HG02938 (cell line): ENCODE results near the gene TRPV3.
"Not testable (repeated sequence)": the region's sequence is repeated elsewhere in the genome, so short reads cannot be mapped to it uniquely, and the experiment has no call there.

Source experiments
- ATAC-seq: cut with Tn5 transposase; IDR thresholded peaks from one replicate; pipeline ENCODE4 v1.9.1; 2021; ENCODE audit warnings: mild to moderate bottlenecking, moderate library complexity; ENCODE audit not compliant: unreplicated experiment

TRPV3 gene

DNA sequence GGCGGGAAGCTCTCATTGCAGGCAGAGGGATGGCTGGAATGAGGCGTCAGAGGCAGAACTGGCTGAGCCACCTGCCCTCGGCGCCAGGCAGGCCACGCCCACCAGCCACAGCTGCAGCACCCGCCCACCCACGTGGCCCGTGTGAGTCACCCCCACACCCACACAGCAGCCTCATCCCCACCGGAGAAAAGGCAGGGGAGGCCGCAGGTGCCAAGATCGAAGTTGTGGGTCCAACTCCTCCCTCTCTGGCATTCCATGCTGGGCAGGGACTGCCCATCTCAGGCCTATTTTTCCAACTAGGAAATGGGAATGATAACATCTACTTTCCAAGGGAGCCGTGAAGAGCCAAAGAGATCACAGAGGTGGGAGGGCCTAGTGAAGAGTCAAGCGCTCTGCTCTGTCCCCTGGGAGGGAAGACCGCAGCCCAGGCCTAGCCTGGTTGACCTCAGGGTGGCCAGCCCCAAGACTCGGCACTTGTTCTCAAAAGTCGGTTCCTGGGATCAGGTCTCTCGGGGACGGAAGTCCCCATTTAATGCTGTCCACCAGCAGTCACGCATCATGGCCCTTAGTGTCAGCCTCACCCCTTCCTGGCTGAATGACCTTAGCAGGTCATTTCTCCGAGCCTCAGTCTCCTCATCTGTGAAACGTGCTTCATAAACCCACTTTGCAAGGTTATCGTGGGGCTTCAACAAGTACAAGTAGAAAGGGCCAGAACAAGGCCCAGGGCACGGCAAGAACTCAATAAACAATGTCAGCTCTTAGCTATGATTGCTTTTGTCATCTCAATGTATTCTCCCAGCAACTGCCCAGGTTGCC, at the start of gene TRPV3:
TRPV3 (minus strand) TSS at position 45 of the 816 bp plus-strand sequence. CDS start 2,962 bp downstream, outside the sequence.
- ATAC-seq: peak; percentile 30

DNA sequence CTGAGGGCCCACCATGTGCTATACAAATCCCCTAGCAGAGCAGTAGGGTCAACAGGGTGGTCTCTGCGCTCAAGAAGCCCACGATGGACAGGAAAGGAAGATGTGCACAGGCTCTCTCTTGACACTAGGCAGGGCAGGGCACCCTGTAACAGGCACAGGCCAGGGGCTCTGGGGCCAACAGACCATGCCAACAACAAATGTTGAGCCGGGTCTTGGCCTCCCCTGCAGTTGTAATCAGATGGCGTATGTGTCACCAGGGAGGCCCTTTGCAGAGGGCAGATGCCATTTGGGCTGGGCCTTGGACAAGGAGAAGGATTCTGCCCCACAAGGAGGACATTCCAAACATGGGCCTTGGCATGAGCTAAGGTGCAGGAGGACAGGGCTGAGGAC, 46.3 kb upstream of the TRPV3 start:
- ATAC-seq: no peak

DNA sequence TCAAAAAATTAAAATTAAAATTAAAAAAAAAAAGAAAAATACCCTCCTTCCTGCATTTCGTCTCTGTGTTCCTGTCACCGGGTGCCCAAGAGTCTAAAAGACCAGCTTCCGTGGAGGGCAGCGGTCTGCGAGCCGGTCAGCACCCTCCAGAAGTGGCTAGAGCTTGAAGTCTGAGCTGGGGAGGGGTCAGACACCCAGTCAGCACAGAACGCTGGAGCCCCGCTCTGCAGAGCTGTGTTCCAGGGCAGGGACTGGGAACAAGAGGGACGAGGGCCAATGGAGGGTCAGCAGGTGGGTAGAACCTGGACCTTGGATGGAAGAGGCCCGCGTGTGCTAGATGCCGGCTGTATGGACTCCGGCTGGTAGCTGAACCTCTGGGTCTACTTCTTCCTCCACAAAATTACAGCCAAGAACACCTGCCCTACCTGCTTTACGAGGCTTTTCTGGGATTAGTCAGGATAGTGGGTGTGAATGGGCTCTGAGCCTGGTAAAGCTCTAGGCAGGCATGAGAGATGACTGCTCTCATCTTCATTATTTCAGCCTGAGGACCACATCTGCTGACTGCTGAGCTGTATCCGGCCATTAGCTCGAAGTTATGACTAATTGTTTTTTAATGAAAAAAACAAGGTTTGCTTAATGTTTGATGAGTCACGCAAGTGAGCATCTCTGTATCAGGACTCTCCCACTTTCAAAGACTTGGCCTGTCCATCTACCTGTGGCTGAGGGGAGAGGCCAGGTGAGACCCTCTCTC, 45.7 kb upstream of the TRPV3 start:
- no peak for ATAC-seq

DNA sequence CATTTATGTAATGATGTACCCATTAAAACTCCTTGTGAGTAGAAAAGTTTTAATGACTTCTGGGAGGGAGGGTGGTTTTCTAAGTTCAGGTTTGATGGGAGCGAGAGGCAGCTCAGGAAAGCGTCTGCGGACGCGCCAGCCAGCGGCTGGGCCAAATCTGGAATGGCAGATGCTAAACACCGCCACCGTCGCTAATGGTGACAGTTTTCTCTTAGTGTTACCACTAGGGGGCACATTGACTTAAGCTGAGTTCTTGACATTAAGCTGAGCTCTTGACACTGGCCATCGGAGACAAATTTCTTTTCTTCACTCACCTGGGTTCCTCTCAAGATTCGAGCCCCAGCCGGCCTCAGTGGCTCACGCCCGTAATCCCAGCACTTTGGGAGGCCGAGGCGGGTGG, 44.9 kb upstream of the TRPV3 start:
- no peak for ATAC-seq

DNA sequence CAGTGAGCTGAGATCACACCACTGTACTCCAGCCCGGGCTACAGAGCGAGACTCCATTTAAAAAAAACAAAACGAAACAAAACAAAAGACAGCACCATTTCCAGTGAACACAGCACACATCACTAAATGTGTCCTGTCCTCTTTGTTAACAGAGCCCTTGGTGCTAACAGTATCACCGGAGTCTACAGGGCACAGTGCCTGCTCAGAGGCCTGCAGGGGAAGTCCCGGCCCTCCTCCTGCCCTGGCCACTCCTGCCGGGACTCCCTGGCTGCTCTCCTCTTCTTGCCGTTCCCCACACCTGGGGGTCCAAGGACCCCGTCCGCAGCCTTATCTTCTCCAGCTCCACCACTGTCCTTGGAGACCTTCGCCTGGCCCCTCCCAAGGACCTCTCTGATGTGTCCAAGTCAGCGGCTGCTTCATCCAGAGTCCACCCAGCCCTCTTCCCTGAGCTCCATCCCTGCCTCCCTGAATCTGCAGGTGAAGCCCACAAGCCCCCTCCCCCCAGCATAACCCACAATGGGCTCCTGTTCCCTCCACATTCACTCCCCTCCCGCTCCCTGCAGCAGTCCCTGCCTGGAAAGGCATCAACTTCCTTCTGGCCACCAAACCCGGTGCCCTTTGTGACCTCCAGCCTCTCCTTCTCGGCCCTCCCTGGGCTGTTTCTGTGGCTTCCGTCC, 43.1 kb upstream of the TRPV3 start:
- no peak for ATAC-seq

DNA sequence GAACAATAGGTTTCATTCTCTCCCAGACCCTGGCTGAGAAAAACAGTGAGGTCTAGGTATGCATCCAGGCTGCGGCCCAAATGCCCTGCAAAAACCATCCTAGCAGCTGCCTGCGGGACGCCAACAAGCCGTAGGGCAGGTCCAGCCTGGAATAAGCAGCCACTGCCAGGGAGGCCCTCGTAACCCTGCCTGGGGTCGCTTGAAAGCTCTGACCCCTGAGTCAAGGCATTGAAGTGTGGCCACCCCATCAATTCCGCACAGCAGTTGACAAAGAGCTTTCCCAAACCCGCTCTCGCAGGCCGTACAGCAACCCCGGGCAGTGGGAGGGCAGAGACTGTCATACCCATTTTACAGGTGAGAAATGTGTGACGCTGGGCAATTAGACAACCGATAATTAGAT, 40.5 kb upstream of the TRPV3 start:
- no peak for ATAC-seq

DNA sequence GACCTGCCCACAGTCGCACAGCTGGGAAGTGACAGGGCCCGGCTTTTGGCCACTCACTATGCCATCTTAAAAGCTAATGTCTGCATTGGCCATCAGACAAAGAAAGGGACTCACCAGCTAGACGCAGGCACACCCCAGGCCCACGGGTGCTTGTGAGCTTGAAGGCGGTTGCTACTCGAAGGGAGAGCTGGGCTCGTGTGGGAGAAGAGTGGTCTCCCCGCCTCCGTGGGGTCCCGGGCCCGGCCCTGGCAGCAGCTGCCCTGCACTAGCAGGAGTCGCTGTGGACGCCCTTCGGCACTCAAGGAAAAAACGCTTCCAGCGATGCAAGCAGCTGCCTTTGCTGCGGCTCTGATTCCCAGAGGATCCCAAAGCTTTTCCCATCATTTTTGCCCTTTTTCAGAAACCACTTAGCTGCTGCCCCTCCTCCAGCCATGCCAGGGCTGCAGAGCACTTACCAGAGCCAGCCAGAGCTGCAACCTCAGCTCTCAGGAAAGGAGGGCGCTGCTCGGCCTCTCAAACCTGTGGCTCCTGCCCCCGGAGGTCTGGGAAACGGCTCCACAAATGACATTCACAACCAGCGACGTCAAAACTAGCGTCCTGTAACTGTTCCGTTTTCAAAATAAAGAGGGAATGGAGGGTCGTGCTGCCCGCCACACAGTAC, 39.3 kb upstream of the TRPV3 start:
- no peak for ATAC-seq

DNA sequence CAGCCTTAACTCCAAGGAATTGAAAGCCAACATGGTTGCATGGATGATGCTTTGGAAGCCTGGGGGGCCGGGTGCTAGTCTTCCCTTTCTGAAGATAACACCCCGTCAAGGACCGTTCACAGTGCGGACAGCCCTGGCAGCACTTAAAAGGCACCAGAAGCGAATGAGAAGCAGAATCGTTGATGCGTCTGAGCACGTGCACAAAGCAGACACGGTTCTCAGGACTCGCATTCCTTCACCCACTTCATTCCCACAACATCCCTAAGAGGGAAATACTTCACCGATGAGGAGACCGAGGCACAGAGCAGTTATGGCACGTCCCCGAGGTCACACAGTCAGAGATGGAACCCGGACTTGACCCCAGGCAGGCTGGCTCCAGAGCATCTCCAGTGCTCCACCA, 37.4 kb upstream of the TRPV3 start:
- no peak for ATAC-seq

DNA sequence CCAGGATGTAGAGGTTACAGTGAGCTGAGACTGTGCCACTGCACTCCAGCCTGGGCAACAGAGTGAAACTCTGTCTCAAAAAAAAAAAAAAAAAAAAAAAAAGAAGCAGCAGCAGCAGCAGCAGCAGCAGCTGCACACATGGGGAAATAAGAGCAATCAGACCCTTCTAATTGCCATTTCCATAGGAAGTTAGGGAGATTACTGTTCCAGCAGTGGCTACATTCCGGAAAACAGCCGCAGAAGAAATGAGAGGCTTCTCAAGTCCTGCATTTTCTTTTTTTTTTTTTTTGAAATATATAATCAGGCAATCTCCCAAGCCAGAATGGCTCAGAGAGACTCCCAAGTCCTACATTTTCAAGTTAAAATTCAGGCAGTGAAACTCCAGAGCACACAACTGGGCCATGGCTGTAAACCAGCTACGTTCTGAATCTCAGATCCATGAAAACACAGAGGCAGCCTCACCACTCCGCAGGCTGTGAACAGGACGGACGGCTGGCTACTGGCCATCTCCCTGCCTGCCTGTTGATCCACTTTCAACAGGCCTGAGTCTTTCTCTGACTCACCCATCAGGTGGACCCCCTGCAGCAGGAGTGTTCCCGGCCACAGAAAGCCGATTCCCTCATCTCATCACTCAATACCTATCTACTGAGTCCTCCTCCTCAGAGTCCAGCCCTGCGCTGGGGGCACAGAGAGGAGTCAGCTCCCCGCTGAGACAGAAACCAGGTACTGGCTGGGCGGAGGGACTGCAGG, 36.6 kb upstream of the TRPV3 start:
- no peak for ATAC-seq

DNA sequence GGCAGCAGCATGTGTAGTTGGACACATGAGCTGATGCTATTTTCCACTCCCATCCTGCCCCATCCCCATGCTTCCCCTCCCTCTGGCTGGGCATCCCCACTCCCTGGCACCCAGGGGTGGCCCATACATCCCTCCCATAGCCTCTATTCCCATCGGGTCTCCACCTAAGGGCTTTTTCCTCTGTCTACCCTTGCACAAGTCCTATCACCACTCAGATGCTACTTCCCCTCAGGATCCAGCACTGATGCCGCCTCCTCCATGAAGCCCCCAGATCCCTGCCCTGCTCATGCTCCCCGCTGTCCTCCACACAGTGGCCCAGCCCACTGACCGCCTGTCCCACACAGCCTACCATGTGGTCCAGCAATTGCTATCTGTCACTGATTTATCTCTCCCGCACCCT, 35.8 kb upstream of the TRPV3 start:
- ATAC-seq: no peak

DNA sequence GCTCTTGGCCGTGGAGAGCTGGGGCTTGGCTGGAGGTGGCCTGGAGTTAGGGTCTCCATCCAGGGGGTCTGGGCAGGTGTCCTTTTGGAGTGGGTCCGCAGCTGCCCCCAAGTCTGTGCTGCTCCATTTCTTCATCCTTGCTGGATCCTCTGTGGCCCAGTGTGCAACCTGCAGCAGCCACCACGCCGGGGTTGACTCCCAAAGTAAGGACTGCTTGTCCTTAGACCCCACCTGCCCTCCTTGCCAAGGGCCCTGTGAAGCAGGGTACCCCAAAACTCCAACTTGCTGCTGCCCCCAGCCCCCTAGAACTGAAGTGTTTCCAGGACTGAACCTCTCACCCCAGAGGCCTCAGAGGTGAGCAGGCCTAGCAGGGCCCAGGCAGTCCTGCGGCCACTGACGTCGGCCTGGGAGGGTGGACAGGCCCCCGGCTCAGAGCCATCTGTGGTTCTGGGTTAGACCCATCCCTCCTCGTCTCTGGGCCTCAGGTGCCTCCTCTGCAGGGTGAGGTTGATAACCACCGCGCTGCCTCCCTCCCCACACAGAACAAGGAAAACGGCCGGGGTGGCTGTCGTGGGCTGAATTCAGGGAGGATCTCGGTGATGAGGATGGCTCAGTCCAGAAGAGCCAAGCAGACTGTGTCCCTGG, 34.7 kb upstream of the TRPV3 start:
- no peak for ATAC-seq

DNA sequence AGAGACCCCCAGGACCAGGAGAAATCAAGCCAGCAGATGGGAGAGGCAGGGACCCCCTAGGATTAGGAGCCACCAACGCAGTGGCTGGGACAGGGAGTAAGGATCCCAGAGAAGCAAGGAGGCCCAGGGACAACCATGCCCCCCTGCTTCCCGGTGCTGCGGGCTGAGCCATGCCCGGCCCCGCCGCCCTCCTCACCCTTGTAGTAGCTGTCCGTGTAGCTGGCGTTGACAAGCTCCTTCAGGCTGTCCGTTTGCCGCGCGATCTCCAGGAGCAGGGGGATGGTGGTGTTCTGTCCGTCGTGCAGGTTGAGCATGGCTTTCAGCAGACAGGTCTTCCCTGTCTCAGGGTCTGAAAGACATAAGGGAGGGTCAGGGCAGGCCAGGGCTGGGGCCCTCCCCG, 33.2 kb upstream of the TRPV3 start:
- ATAC-seq: no peak

DNA sequence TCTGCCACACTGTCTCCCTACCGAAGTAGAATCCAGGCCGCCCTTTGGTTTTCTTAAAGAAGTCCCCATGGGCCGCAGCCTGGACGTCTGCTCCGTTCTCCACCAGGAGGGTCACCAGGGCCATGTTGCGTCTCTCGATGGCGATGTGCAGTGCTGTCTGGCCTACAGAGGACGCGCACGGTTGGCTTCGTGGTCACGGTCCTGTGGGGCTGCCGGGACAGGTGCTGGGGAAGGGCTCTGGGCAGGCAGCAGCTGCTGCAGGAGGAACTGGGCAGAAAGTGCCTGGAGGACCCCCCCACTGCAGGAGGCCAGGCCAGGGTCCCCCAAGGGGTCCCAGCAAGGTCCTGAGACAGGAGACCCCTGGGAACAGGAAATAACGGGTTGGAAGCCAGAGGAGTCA, 32.6 kb upstream of the TRPV3 start:
- ATAC-seq: no peak

DNA sequence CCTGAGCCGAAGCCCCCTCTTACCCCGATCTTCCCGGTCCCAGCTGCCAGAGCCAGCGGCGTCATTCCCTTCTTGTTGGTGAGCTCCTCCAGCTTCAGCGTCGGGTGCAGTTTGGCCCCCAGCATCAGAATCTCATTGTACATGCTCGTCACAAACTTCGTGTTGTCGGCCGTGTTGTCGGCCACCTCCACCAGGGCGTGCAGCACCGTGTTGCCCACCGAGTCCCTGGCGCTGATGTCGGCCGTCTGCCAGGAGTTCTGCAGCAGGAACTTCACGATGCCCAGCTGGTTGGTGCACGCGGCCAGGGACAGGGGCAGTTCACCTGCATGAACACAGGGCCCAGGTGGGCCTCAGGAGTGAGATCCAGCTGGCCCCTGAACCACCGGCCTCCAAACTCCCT, 32.2 kb upstream of the TRPV3 start:
- no peak for ATAC-seq

DNA sequence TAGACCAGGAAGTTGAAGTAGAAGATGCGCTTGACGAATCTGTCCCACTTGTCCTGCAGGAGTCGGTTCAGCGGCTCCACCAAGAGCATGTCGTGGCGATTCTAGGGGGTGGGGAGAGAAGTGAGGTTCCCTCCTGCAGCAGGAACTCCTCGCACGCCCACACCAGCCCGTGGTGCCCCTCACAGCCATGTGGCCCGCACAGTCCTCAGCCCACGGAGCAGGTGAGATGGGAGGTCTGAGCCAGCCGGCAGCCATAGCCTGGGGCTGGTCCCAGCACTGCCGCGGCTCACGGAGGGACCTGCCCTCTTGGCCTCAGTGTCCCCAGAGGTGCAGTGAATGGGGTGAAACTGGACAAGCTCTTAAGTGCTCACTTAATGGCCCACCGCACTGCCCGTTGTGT, 28.2 kb upstream of the TRPV3 start:
- ATAC-seq: no peak

DNA sequence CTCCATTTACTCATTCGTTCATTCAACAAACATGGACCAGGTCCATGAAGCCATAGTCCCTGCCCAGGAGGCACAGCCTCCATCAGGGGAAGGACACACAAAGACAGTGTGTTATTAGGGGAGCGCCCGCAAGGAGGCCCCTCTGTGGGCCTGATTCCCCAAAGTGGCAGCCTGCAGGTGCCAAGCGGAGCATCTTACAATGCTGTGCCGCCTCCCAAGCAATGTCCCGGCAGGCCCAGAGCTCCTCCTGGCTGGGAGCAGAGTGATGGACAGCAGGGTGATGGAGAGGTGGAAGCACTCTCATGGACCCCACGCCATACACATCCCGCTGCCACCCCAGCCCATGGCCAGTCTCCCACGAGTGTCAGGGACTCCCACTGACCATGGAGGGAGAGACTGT, 25.8 kb upstream of the TRPV3 start:
- ATAC-seq: no peak

DNA sequence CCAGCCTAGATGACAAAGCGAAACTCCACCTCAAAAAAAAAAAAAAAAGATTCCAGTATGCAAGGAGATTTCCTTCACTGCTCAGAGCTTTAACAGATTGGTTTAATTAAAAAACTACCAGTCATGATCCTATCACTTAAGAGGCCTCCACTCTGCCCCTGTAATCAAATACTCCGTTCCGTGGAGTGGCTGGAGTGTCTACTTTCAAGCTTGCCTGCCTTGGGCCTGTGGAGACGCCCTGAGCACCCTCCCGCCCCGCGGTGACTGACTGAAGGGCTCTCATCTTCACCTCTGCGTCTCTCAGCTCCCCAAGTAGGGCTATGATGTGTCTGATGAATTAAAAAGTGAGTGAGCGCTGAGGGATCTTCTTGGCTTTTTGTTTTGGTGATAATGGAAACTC, 25.3 kb upstream of the TRPV3 start:
- no peak for ATAC-seq

DNA sequence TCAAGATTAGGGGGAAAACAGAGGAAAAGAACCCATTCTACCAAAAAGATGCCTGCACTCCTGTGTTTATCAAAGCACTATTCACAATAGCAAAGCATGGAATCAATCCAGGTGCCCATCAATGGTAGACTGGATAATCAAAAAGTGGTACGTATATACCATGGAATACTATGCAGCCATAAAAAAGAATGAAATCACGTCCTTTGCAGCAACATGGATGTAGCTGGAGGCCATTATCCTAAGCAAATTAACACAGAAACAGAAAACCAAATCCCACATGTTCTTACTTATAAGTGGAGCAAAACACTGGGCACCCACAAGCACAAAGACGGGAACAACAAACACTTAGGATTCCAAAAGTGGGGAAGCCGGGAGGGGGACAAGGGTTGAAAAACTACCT, 21.1 kb upstream of the TRPV3 start:
- not testable (repeated sequence) for ATAC-seq

DNA sequence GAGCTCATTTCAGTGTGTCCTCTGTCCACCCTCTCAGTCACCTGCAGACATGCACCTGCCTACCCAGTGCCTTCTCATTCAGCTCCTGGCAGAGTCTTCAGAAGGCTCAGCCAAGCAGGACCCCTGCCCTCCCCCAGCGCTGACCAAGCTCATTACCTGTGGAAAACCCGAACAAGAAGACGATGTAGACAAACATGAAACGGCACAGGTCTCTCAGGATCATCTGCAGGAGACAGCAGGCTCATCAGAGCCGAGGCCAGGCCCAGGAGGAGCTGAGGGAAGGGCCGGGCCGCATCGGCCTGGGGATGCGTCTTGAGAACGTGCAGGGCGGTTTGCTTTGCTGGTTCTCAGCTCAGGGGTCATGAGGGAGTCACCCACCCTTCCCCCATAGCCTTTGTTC, 19.4 kb upstream of the TRPV3 start:
- no peak for ATAC-seq

DNA sequence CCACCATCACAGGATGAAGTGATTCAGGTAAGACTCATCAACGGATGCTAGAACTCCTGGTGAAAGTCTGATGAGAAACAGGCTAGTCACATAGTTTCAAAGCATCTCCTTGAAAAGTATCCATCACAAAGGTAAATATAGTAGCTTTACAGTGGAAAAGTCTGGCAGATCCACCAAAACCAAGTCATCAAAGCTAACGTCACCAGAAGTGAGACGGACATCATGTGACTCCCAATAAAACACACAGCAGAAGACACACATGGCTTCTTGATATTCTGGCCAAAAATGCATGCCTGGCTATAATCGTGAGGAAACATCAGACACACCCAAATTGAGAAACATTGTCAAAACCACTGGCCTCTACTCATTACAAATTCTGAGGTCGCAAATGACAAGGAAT, 17.9 kb upstream of the TRPV3 start:
- no peak for ATAC-seq
